ENCODE measurements around the gene TREM2.

GRCh38 chr6:41194386-41194785 is 31.5 kb upstream of the TREM2 start:
- TF ChIP-seq CTCF (IDR thresholded peaks at IDR 0.05), result no peak
- TF ChIP-seq POLR2A (IDR thresholded peaks at IDR 0.05), result no peak

Measured in right lobe of liver (tissue), 4 donors.